Measurements from ENCODE around the gene WDPCP. TPM values are rescaled to one million over a fixed set of nuclear protein-coding genes. Genes with fewer than 3 reads are reported as not detected.

The WDPCP gene
- total and polyA plus RNA-seq, 2 of the 4 experiments (the other 2 are of a cell fraction), result 2.2 to 10.2 TPM

DNA sequence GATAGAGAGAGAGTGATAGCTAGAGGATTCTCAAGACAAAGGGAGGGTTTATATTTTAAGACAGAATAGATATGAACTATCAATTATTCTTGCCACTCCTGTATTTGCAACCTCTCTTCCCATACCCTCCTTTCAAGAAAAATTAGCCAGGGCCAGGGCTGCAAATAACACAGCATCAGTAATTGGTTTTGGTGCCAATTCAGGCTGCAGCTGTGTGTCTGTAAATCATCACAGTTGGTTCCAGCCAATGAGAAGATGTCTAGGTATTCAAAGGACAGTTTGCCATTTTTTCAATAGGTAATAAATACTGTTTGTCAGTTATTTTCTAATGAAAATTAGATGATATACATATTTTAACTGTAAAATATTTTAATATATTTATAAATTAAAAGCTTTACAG is 73.5 kb downstream of the WDPCP start:
- no peaks in the 10 kb centered on the region for H3K4me1 ChIP-seq (ENCODE audit: control insufficient read depth, insufficient read depth, low read length)
- H2BK5ac ChIP-seq (ENCODE audit: low read depth, low read length, poor library complexity, severe bottlenecking), result no peak overlapping the region
- H2BK20ac ChIP-seq (ENCODE audit: low read depth, low read length), result no peak overlapping the region
- no peak overlapping the region for H2AK9ac ChIP-seq (replicated peaks; ENCODE audit: low read depth, low read length, poor library complexity)
- H2AFZ ChIP-seq (replicated peaks; ENCODE audit: low read length, poor library complexity), result no peak overlapping the region
- H2BK120ac ChIP-seq (ENCODE audit: low read depth, low read length), result no peak overlapping the region
- no peak overlapping the region for H3K56ac ChIP-seq (ENCODE audit: extremely low read depth, insufficient read depth, low read length)
- ChIA-PET CTCF (no interaction called here), POLR2A (ENCODE audit: unreplicated experiment) (no interaction called here)
- no peak overlapping the region for H3K27ac ChIP-seq (ENCODE audit: insufficient read depth, low read length)
- intact Hi-C loops (cut with micrococcal nuclease), result no loop called here
- no peak overlapping the region for H3K4ac ChIP-seq (ENCODE audit: low read depth, low read length)
- H3K36me3 ChIP-seq (ENCODE audit: control insufficient read depth, insufficient read depth, low read length), result no peaks in the 10 kb centered on the region
- H2BK15ac ChIP-seq (ENCODE audit: low read depth, low read length), result no peak overlapping the region
- dilution Hi-C loops (cut with HindIII; ENCODE audit: low sequenced_read_pairs, unreplicated experiment), result no loop called here
- no peak overlapping the region for H4K5ac ChIP-seq (ENCODE audit: low read depth, low read length)
- H3K9ac ChIP-seq (ENCODE audit: low read depth, low read length), result no peak overlapping the region
- H3K4me2 ChIP-seq (ENCODE audit: low read depth, low read length), result no peak overlapping the region
- H3K79me1 ChIP-seq (ENCODE audit: low read depth in 1 of 2, low read length in 2 of 2), result 0 out of 4 replicates have a peak, but pooled peaks cover 0 to 3% of the 10 kb centered on the region in 2 experiments
- no peak overlapping the region for H3K23ac ChIP-seq (ENCODE audit: low read depth, low read length)
- H3K18ac ChIP-seq (ENCODE audit: low read depth, low read length), result no peak overlapping the region
- no peak overlapping the region for H3K14ac ChIP-seq (replicated peaks; ENCODE audit: low read depth, low read length)
- TF ChIP-seq BHLHE40 (IDR thresholded peaks at IDR 0.05; ENCODE audit: low read depth, low read length), result no peak
- TF ChIP-seq FOS (IDR thresholded peaks at IDR 0.05; ENCODE audit: low read depth, low read length), result no peak
- TF ChIP-seq, protein P1, sequence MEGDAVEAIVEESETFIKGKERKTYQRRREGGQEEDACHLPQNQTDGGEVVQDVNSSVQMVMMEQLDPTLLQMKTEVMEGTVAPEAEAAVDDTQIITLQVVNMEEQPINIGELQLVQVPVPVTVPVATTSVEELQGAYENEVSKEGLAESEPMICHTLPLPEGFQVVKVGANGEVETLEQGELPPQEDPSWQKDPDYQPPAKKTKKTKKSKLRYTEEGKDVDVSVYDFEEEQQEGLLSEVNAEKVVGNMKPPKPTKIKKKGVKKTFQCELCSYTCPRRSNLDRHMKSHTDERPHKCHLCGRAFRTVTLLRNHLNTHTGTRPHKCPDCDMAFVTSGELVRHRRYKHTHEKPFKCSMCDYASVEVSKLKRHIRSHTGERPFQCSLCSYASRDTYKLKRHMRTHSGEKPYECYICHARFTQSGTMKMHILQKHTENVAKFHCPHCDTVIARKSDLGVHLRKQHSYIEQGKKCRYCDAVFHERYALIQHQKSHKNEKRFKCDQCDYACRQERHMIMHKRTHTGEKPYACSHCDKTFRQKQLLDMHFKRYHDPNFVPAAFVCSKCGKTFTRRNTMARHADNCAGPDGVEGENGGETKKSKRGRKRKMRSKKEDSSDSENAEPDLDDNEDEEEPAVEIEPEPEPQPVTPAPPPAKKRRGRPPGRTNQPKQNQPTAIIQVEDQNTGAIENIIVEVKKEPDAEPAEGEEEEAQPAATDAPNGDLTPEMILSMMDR (conservative IDR thresholded peaks at IDR 0.05; ENCODE audit: low read depth, low read length), result no peak
- TF ChIP-seq, protein P2, sequence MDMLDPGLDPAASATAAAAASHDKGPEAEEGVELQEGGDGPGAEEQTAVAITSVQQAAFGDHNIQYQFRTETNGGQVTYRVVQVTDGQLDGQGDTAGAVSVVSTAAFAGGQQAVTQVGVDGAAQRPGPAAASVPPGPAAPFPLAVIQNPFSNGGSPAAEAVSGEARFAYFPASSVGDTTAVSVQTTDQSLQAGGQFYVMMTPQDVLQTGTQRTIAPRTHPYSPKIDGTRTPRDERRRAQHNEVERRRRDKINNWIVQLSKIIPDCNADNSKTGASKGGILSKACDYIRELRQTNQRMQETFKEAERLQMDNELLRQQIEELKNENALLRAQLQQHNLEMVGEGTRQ (IDR thresholded peaks at IDR 0.05; ENCODE audit: low read depth, low read length), result no peak
- no peak for TF ChIP-seq SMC3 (IDR thresholded peaks at IDR 0.05; ENCODE audit: low read depth, low read length)
- TF ChIP-seq NFE2L2 (IDR thresholded peaks at IDR 0.05; ENCODE audit: low read depth, low read length), result no peak
- no peak for TF ChIP-seq MXI1 (IDR thresholded peaks at IDR 0.05; ENCODE audit: borderline replicate concordance, low read depth, low read length)
- TF ChIP-seq CHD1 (IDR thresholded peaks at IDR 0.05; ENCODE audit: low read depth, low read length), result no peak
- TF ChIP-seq, protein P3, sequence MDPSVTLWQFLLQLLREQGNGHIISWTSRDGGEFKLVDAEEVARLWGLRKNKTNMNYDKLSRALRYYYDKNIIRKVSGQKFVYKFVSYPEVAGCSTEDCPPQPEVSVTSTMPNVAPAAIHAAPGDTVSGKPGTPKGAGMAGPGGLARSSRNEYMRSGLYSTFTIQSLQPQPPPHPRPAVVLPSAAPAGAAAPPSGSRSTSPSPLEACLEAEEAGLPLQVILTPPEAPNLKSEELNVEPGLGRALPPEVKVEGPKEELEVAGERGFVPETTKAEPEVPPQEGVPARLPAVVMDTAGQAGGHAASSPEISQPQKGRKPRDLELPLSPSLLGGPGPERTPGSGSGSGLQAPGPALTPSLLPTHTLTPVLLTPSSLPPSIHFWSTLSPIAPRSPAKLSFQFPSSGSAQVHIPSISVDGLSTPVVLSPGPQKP (IDR thresholded peaks at IDR 0.05; ENCODE audit: borderline replicate concordance, low read depth, low read length), result no peak
- TF ChIP-seq MAFK (IDR thresholded peaks at IDR 0.05; ENCODE audit: low read depth, low read length), result no peak
- no peak for TF ChIP-seq RCOR1 (IDR thresholded peaks at IDR 0.05; ENCODE audit: insufficient replicate concordance, low read length)
- no peak for TF ChIP-seq RFX5 (IDR thresholded peaks at IDR 0.05; ENCODE audit: low read depth, low read length)
- TF ChIP-seq POLR2A (IDR thresholded peaks at IDR 0.05; ENCODE audit: low read depth, low read length), result no peak
- no peak for TF ChIP-seq RAD21 (IDR thresholded peaks at IDR 0.05; ENCODE audit: low read length)
- TF ChIP-seq CEBPB (IDR thresholded peaks at IDR 0.05; ENCODE audit: low read depth, low read length), result no peak
- no peak for TF ChIP-seq MAZ (IDR thresholded peaks at IDR 0.05; ENCODE audit: borderline replicate concordance, low read depth, low read length)
- no TSS peak for BruUV-seq (replicated peaks)
- in situ Hi-C loops (cut with MboI; ENCODE audit: low sequenced_read_pairs), result no loop called here
- H4K20me1 ChIP-seq (ENCODE audit: insufficient read depth, low read length), result no peaks in the 10 kb centered on the region
- H4K91ac ChIP-seq (ENCODE audit: insufficient read depth, low read depth, low read length), result no peak overlapping the region
- ATAC-seq (ENCODE audit: low read depth) (no peak), DNase-seq (no peak)
- peaks cover 2% of the 10 kb centered on the region; the same call in 1 of the 2 replicates for H3K9me3 ChIP-seq (ENCODE audit: control insufficient read depth, insufficient read depth, low read length)
- H2AK5ac ChIP-seq (ENCODE audit: low read depth, low read length), result no peak overlapping the region
- H3K9me1 ChIP-seq (ENCODE audit: insufficient read depth, low read length), result no peaks in the 10 kb centered on the region
- H3K4me3 ChIP-seq (ENCODE audit: insufficient read depth, low read depth, low read length), result no peak overlapping the region
- no peaks in the 10 kb centered on the region for H3K27me3 ChIP-seq (ENCODE audit: control insufficient read depth, insufficient read depth, low read length)
- H4K8ac ChIP-seq (ENCODE audit: low read depth in 2 of 2, low read length in 2 of 2), result no peak overlapping the region

Measured in IMR-90 (cell line).